ENCODE results near the gene EXOC6B.

Gene EXOC6B

GRCh38 chr2:72825257-72826155 lies at the start of gene EXOC6B:
Gene EXOC6B (minus strand): TSS chr2:72826033.
- DNase-seq (ENCODE audit: low read depth): peak; percentile 78

GRCh38 chr2:72871880-72872279 lies 46.0 kb upstream of the EXOC6B start:
- DNase-seq (ENCODE audit: low read depth): no peak

GRCh38 chr2:72871060-72871459 lies 45.2 kb upstream of the EXOC6B start:
- DNase-seq (ENCODE audit: low read depth): no peak

- no peak for DNase-seq (ENCODE audit: low read depth)
Observed at GRCh38 chr2:72864500-72864899, 38.7 kb upstream of the EXOC6B start.

- DNase-seq (ENCODE audit: low read depth): no peak
Observed at GRCh38 chr2:72863046-72863445, 37.2 kb upstream of the EXOC6B start.

- DNase-seq (ENCODE audit: low read depth): peak; percentile 62
Observed at GRCh38 chr2:72862239-72862988, 36.6 kb upstream of the EXOC6B start.

- peak; percentile 15 for DNase-seq (ENCODE audit: low read depth)
Observed at GRCh38 chr2:72859831-72860262, 34.0 kb upstream of the EXOC6B start.

- no peak for DNase-seq (ENCODE audit: low read depth)
Observed at GRCh38 chr2:72851333-72851732, 25.5 kb upstream of the EXOC6B start.

GRCh38 chr2:72849138-72849462 lies 23.3 kb upstream of the EXOC6B start:
- DNase-seq (ENCODE audit: low read depth): no peak

- no peak for DNase-seq (ENCODE audit: low read depth)
Observed at GRCh38 chr2:72848436-72849137, 22.8 kb upstream of the EXOC6B start.

GRCh38 chr2:72847534-72848315 lies 21.9 kb upstream of the EXOC6B start:
- DNase-seq (ENCODE audit: low read depth): no peak

GRCh38 chr2:72846171-72847095 lies 20.6 kb upstream of the EXOC6B start:
- DNase-seq (ENCODE audit: low read depth): no peak

- no peak for DNase-seq (ENCODE audit: low read depth)
Observed at GRCh38 chr2:72843301-72843700, 17.5 kb upstream of the EXOC6B start.

GRCh38 chr2:72841462-72842125 lies 15.8 kb upstream of the EXOC6B start:
- DNase-seq (ENCODE audit: low read depth): no peak

- no peak for DNase-seq (ENCODE audit: low read depth)
Observed at GRCh38 chr2:72840066-72840465, 14.2 kb upstream of the EXOC6B start.

GRCh38 chr2:72837171-72837570 lies 11.3 kb upstream of the EXOC6B start:
- DNase-seq (ENCODE audit: low read depth): no peak

- no peak for DNase-seq (ENCODE audit: low read depth)
Observed at GRCh38 chr2:72835403-72835802, 9.6 kb upstream of the EXOC6B start.

- no peak for DNase-seq (ENCODE audit: low read depth)
Observed at GRCh38 chr2:72834596-72834995, 8.8 kb upstream of the EXOC6B start.

- no peak for DNase-seq (ENCODE audit: low read depth)
Observed at GRCh38 chr2:72833084-72833714, 7.4 kb upstream of the EXOC6B start.

GRCh38 chr2:72830273-72830672 lies 4.4 kb upstream of the EXOC6B start:
- no peak for DNase-seq (ENCODE audit: low read depth)

Data from stimulated activated CD8-positive, alpha-beta memory T cell treated with anti-CD3 and anti-CD28 coated beads, Interleukin-12 subunit alpha, Interleukin-12 subunit beta, amount 100 ng/mL, for 4 hours (primary cell).